AG10803 (cell line): Measurements from ENCODE around the gene ZNF808.
"Not testable (repeated sequence)": the region's sequence is repeated elsewhere in the genome, so short reads cannot be mapped to it uniquely, and the experiment has no call there.

Source experiments
- DNase-seq: peaks from one replicate; pipeline ENCODE4 v3.0.0; 2010; ENCODE audit warnings: low read depth
- H3K4me3 ChIP-seq: 2 replicates; pipeline ENCODE4 v1.5.1; 2011; ENCODE audit warnings: mild to moderate bottlenecking, low read length, control low read depth
- TF ChIP-seq, protein P1 (sequence below): conservative IDR thresholded peaks from 2 replicates; pipeline ENCODE4 v1.5.1; 2011; ENCODE audit warnings: mild to moderate bottlenecking, low read length, control low read depth, inconsistent platforms

ZNF808 gene

DNA sequence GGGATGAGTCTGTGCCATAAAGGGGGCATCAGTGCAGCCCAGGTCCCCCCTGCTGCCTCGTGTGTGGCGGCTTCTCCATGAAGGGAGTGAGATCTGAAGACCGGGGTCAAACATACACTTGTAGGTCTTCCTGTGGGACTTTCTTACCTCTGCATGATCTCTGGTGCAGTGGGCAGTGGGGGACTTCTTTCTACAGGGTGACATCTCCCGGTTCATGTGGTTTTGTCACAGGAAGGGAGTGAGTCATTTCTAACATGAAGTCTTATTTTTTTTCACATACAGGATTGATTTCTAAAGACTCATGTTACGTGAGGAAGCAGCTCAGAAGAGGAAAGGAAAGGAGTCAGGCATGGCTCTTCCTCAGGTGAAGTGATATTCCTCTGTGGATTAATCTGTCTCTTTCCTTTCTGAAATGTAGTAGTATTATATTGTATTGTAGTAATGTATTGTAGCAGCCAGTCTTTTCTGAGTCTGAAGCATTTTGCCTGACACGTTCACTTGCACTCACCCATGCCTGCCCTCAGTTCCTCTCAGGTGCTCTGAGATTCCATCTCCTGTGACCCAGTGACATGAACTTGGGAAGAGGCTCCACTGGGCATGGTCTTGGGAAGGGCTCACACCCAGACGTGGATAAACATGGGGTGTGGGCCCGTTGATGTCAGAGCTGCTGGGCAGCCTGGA is 15.7 kb downstream of the ZNF808 start:
- no peak overlapping the region for H3K4me3 ChIP-seq
- TF ChIP-seq, protein P1, sequence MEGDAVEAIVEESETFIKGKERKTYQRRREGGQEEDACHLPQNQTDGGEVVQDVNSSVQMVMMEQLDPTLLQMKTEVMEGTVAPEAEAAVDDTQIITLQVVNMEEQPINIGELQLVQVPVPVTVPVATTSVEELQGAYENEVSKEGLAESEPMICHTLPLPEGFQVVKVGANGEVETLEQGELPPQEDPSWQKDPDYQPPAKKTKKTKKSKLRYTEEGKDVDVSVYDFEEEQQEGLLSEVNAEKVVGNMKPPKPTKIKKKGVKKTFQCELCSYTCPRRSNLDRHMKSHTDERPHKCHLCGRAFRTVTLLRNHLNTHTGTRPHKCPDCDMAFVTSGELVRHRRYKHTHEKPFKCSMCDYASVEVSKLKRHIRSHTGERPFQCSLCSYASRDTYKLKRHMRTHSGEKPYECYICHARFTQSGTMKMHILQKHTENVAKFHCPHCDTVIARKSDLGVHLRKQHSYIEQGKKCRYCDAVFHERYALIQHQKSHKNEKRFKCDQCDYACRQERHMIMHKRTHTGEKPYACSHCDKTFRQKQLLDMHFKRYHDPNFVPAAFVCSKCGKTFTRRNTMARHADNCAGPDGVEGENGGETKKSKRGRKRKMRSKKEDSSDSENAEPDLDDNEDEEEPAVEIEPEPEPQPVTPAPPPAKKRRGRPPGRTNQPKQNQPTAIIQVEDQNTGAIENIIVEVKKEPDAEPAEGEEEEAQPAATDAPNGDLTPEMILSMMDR: no peak
- no peak for DNase-seq

DNA sequence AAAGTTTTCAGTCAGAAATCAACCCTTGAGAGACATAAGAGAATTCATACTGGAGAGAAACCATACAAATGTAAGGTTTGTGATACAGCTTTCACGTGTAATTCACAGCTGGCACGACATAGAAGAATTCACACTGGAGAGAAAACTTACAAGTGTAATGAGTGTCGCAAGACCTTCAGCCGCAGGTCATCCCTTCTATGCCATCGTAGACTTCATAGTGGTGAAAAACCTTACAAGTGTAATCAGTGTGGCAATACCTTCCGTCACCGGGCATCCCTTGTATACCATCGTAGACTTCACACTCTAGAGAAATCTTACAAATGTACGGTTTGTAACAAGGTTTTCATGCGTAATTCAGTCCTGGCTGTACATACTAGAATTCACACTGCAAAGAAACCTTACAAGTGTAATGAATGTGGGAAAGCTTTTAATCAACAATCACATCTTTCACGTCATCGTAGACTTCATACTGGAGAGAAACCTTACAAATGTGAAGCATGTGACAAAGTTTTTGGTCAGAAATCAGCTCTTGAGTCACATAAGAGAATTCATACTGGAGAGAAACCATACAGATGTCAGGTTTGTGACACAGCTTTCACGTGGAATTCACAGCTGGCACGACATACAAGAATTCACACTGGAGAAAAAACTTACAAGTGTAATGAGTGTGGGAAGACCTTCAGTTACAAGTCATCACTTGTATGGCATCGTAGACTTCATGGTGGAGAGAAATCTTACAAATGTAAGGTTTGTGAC is 26.9 kb downstream of the ZNF808 start:
- TF ChIP-seq, protein P1: no peak
- H3K4me3 ChIP-seq: no peak overlapping the region
- no peak for DNase-seq

DNA sequence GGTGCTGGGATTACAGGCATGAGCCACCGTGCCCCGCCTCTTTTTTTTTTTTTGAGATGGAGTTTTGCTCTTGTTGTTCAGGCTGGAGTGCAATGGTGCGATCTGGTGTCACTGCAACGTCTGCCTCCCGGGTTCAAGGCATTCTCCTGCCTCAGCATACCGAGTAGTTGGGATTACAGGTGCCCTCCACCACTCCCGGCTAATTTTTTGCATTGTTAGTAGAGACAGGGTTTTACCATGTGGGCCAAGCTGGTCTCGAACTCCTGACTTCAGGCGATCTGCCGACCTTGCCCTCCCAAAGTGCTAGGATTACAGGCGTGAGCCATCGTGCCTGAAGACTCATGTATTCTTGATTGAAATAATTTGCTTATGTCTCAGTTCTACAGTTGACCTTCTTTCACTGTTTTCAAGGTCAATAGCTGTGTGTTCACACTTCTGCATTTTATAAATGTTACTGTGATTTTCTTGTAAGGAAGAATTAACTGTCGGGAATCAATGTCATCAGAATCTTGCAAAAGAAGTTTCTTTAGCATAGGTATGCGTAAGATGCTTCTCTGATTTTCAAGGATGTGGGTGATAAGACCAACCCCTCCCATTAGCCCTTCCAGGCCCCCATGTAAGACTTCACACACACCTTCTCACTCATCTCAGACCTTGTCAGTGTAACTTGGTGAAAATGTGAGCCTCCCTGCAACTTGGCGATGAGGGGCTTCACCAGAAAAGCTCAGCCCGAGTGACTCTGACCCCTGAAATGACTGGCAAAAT is 29.9 kb downstream of the ZNF808 start:
- TF ChIP-seq, protein P1: no peak
- DNase-seq: no peak
- no peak overlapping the region for H3K4me3 ChIP-seq

DNA sequence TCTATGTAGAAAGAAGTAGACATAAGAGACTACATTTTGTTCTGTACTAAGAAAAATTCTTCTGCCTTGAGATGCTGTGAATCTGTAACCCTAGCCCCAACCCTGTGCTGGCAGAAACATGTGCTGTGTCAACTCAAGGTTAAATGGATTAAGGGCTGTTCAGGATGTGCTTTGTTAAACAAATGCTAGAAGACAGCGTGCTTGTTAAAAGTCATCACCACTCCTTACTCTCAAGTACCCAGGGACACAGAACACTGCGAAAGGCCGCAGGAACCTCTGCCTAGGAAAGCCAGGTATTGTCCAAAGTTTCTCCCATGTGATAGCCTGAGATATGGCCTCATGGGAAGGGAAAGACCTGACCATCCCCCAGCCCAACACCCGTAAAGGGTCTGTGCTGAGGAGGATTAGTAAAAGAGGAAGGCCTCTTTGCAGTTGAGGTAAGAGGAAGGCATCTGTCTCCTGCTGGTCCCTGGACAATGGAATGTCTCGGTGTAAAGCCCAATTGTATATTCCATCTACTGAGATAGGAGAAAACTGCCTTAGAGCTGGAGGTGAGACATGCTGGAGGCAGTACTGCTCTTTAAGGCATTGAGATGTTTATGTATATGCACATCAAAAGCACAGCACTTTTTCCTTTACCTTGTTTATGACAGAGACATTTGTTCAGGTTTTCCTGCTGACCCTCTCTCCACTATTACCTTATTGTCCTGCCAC is 31.4 kb downstream of the ZNF808 start:
- not testable (repeated sequence) for H3K4me3 ChIP-seq, DNase-seq

DNA sequence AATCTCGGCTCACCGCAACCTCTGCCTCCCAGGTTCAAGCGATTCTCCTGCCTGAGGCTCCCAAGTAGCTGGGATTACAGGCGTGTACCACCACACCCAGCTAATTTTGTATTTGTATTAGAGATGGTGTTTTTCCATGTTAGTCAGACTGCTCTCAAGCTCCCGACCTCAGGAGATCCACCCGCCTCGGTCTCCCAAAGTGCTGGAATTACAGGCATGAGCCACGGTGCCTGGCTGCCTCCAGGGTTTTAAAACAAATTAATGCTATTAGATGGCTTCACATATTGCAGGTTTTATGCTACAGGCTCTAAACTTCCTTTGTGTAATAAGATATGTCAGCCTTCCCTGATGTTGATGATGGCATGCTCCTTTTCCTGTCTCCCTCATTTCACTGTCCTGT is 34.1 kb downstream of the ZNF808 start:
- H3K4me3 ChIP-seq, DNase-seq: not testable (repeated sequence)

DNA sequence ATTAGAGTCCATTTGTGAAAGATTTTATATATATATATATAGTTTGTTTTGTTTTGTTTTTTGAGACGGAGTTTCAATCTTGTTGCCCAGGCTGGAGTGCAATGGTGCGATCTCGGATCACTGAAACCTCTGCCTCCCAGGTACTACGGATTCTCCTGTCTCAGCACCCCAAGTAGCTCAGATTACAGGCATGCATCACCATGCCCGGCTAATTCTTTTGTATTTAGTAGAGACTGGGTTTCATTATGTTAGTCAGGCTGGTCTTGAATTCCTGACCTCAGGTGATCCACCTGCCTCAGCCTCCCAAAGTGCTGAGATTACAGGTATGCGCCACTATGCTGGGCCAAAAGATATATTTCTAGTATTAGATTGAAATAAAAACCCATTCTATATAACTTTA is 38.7 kb downstream of the ZNF808 start:
- H3K4me3 ChIP-seq: no peak overlapping the region
- TF ChIP-seq, protein P1: no peak

DNA sequence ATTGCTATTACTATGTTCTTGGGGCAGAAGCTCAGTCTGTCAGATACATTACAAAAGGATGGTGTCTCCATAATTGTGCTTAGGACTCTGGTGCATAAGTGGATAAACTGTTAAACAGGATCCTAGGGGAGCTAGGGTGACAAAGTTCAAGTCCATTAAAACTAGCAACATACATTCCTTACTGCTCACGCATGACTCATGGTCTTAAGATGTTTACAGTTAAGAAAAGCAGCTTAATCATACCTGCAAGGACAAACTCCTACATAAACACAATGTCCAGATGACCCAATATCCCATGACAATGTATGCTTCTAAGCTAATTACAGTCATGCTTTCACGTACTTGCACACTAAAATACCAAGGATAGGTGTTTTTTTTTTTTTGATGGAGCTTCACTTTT is 39.1 kb downstream of the ZNF808 start:
- TF ChIP-seq, protein P1: no peak
- DNase-seq: peak; percentile 10
- no peak overlapping the region for H3K4me3 ChIP-seq

More for the DNA sequence above, 38.7 kb downstream of the ZNF808 start:
- DNase-seq: no peak
